HCT116 (cell line): ENCODE measurements around the gene PROSER2. TPM values are rescaled to one million over a fixed set of nuclear protein-coding genes. Genes with fewer than 3 reads are reported as not detected.

Experiments
- ATAC-seq: fragments of 200-7000 bp; cut with Tn5 transposase; 2 replicates; pipeline ENCODE4 v1.9.1; 2020; ENCODE audit warnings: mild to moderate bottlenecking, moderate library complexity
- BruUV-seq: library from RNA; stranded (reverse); fragments of 400-500 nt; replicated peaks from 2 replicates; lab custom pipeline; 2021; lab: Mats Ljungman, UMichigan
- CTCF ChIA-PET: fragments of 300-600 bp; sonication (Branson Sonifier 250); formaldehyde crosslinking; loops from one replicate; lab custom pipeline; 2021; ENCODE audit warnings: antibody characterized with exemption; lab: Charles Lee
- POLR2A ChIA-PET: fragments of 300-600, 350-600 bp; sonication (Branson Sonifier 250); formaldehyde crosslinking; loops from one replicate; lab custom pipeline; 2021; ENCODE audit warnings: antibody characterized with exemption; lab: Charles Lee
- RAD21 ChIA-PET, 2 experiments: fragments of 300-600 bp; sonication (Branson Sonifier 250); formaldehyde crosslinking; loops; one replicate each; lab custom pipeline; 2023; ENCODE audit warnings: low total read pairs in 2 of 2; ENCODE audit not compliant: uncharacterized antibody in 2 of 2, unreplicated experiment in 2 of 2, low non-redundant PET in 1 of 2; lab: Charles Lee
- DNase-seq: peaks from one replicate; pipeline ENCODE4 v3.0.0-alpha.2; 2010; ENCODE audit warnings: low read depth, low spot score
- H2AFZ ChIP-seq: fragments of 200-600 bp; shearing (Covaris generic), sonication (generic); 2 replicates; pipeline ENCODE4 v1.6.1; 2017; ENCODE audit warnings: low read depth, mixed run types, mixed read lengths, antibody characterized with exemption, low read length; ENCODE audit not compliant: poor library complexity, severe bottlenecking
- H3K27ac ChIP-seq: 2 replicates; pipeline ENCODE4 v1.5.1; 2012; ENCODE audit warnings: low read depth, low read length
- H3K27me3 ChIP-seq: fragments of 200-600 bp; sonication (generic); 2 replicates; pipeline ENCODE4 v1.6.1; 2016; ENCODE audit warnings: mixed run types, low read length, mixed read lengths; ENCODE audit not compliant: insufficient read depth
- H3K36me3 ChIP-seq, 2 experiments: fragments of 200-500 bp in 1 of 2; fragments of 200-600 bp in 1 of 2; sonication (Bioruptor generic) in 1 of 2; sonication (generic) in 1 of 2; 2 replicates each; pipeline versions ENCODE4 v1.5.1 to v1.6.1; 2014 to 2016; ENCODE audit warnings: low read length in 2 of 2, inconsistent platforms in 1 of 2, mixed read lengths in 1 of 2, mixed run types in 1 of 2; ENCODE audit not compliant: insufficient read depth in 2 of 2, control insufficient read depth in 1 of 2
- H3K4me1 ChIP-seq, 2 experiments: fragments of 200-600 bp in 1 of 2; sonication (generic) in 1 of 2; 2 replicates each; pipeline versions ENCODE4 v1.5.1 to v1.6.1; 2012 to 2017; ENCODE audit warnings: low read length in 2 of 2, inconsistent platforms in 1 of 2, mild to moderate bottlenecking in 1 of 2, mixed read lengths in 1 of 2, mixed run types in 1 of 2, moderate library complexity in 1 of 2; ENCODE audit not compliant: insufficient read depth in 2 of 2, control insufficient read depth in 1 of 2
- H3K4me2 ChIP-seq: fragments of 200-600 bp; sonication (generic); 2 replicates; pipeline ENCODE4 v1.6.1; 2017; ENCODE audit warnings: mixed run types, low read length, mixed read lengths
- H3K4me3 ChIP-seq, 2 experiments: fragments of 200-600 bp in 1 of 2; sonication (generic) in 1 of 2; replicated peaks in 1 of 2; 2 replicates each; pipeline ENCODE4 v1.5.1; 2011 to 2016; ENCODE audit warnings: low read length in 2 of 2, control low read depth in 1 of 2, low read depth in 1 of 2, mild to moderate bottlenecking in 1 of 2, mixed read lengths in 1 of 2, mixed run types in 1 of 2
- H3K79me2 ChIP-seq: fragments of 200-600 bp; sonication (generic); 2 replicates; pipeline ENCODE4 v1.6.1; 2017; ENCODE audit warnings: mild to moderate bottlenecking, mixed run types, low read length, moderate library complexity, mixed read lengths; ENCODE audit not compliant: insufficient read depth
- H3K9ac ChIP-seq: fragments of 200-600 bp; sonication (generic); 2 replicates; pipeline ENCODE4 v1.6.1; 2016; ENCODE audit warnings: low read length, mixed read lengths
- H3K9me2 ChIP-seq: fragments of 200-600 bp; sonication (generic), shearing (Covaris generic); 2 replicates; pipeline ENCODE4 v1.6.1; 2017; ENCODE audit warnings: mixed run types, mild to moderate bottlenecking, moderate library complexity; ENCODE audit not compliant: insufficient read depth
- H3K9me3 ChIP-seq, 2 experiments: fragments of 200-500 bp in 1 of 2; fragments of 200-600 bp in 1 of 2; sonication (Bioruptor generic) in 1 of 2; sonication (generic) in 1 of 2; 2 replicates each; pipeline ENCODE4 v1.6.1; 2014 to 2017; ENCODE audit warnings: low read length in 2 of 2, mixed read lengths in 2 of 2, inconsistent platforms in 1 of 2, low read depth in 1 of 2, mild to moderate bottlenecking in 1 of 2, mixed run types in 1 of 2, moderate library complexity in 1 of 2; ENCODE audit not compliant: control insufficient read depth in 1 of 2, insufficient read depth in 1 of 2
- H4K20me1 ChIP-seq: fragments of 200-600 bp; sonication (generic), shearing (Covaris generic); 2 replicates; pipeline ENCODE4 v1.6.1; 2017; ENCODE audit warnings: mixed run types, mild to moderate bottlenecking, moderate library complexity; ENCODE audit not compliant: insufficient read depth
- ELF1 ChIP-seq: IDR thresholded peaks from 2 replicates; pipeline ENCODE4 v1.6.1; 2012; ENCODE audit warnings: low read depth, borderline replicate concordance
- FOSL1 ChIP-seq: IDR thresholded peaks from 2 replicates; pipeline ENCODE4 v1.6.1; 2012; ENCODE audit warnings: low read depth
- POLR2AphosphoS5 ChIP-seq: IDR thresholded peaks from 2 replicates; pipeline ENCODE4 v1.6.1; 2011; ENCODE audit warnings: mild to moderate bottlenecking, low read depth, low read length, moderate library complexity
- intact Hi-C: fragments of 100-400 bp; cut with micrococcal nuclease; formaldehyde crosslinking; loops from 2 replicates; pipeline ENCODE4 v1.10.0; 2022
- total RNA-seq: library from RNA; stranded (reverse); gene quantifications from one replicate; pipeline ENCODE4 v1.2.1, GENCODE V29; 2021; ENCODE audit not compliant: unreplicated experiment
- TF ChIP-seq, protein P1 (sequence below): IDR thresholded peaks from 2 replicates; pipeline ENCODE4 v1.6.1; 2012; ENCODE audit warnings: low read depth

The PROSER2 gene
- total RNA-seq, 1 experiment from 2014 or later: 46.2 TPM

DNA sequence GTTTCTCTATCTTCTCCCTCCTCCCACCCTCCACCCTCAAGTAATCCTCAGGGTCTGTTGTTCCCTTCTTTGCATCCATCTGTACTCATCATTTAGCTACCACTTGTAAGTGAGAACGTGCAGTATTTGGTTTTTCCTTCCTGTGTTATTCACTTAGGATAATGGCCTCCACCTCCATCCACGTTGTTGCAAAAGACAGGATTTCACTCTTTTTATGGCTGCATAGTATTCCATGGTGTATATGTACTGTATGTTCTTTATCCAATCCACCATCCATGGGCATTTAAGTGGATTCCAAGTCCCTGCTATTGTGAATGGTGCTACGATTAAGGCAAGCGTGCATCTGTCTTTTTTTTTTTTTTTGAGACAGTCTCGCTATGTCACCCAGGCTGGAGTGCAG is 72.4 kb downstream of the PROSER2 start (continued):
- TF ChIP-seq, protein P1, sequence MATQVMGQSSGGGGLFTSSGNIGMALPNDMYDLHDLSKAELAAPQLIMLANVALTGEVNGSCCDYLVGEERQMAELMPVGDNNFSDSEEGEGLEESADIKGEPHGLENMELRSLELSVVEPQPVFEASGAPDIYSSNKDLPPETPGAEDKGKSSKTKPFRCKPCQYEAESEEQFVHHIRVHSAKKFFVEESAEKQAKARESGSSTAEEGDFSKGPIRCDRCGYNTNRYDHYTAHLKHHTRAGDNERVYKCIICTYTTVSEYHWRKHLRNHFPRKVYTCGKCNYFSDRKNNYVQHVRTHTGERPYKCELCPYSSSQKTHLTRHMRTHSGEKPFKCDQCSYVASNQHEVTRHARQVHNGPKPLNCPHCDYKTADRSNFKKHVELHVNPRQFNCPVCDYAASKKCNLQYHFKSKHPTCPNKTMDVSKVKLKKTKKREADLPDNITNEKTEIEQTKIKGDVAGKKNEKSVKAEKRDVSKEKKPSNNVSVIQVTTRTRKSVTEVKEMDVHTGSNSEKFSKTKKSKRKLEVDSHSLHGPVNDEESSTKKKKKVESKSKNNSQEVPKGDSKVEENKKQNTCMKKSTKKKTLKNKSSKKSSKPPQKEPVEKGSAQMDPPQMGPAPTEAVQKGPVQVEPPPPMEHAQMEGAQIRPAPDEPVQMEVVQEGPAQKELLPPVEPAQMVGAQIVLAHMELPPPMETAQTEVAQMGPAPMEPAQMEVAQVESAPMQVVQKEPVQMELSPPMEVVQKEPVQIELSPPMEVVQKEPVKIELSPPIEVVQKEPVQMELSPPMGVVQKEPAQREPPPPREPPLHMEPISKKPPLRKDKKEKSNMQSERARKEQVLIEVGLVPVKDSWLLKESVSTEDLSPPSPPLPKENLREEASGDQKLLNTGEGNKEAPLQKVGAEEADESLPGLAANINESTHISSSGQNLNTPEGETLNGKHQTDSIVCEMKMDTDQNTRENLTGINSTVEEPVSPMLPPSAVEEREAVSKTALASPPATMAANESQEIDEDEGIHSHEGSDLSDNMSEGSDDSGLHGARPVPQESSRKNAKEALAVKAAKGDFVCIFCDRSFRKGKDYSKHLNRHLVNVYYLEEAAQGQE: no peak
- TF ChIP-seq POLR2AphosphoS5: no peak
- TF ChIP-seq, all 23 proteins: peak for 0

- H2AFZ ChIP-seq: no peak overlapping the region
- no peak overlapping the region for H3K4me3 ChIP-seq
- H3K9me2 ChIP-seq: no peaks in the 10 kb centered on the region
- TF ChIP-seq ELF1 (no peak), FOSL1 (no peak)
- no peak overlapping the region; the same call in 1 of the 2 replicates for H3K4me2 ChIP-seq
- H3K79me2 ChIP-seq: no peaks in the 10 kb centered on the region
- ChIA-PET CTCF (interaction anchor here (0.7 kb wide), 1 partner anchor 11 kb away, joined by 3 read pairs; no protein-coding TSS in a partner anchor), RAD21 (no interaction called here), POLR2A (no interaction called here)
- H3K9ac ChIP-seq: peak overlapping the region; percentile 22; the same call in 1 of the 2 replicates
- intact Hi-C loops: no loop called here
- H3K36me3 ChIP-seq: no peaks in the 10 kb centered on the region
- H4K20me1 ChIP-seq: no peaks in the 10 kb centered on the region
- H3K27ac ChIP-seq: no peak overlapping the region
- H3K9me3 ChIP-seq: no peaks in the 10 kb centered on the region
- ATAC-seq: no peak
- H3K4me1 ChIP-seq: peaks cover 15 to 65% of the 10 kb centered on the region in 2 experiments
- BruUV-seq: no TSS peak
- no peaks in the 10 kb centered on the region for H3K27me3 ChIP-seq
- DNase-seq: no peak
Observed at GRCh38 chr10:11896549-11897200, 73.5 kb downstream of the PROSER2 start.
